GM12878 (cell line): ENCODE results near the gene CRMP1. TPM values are rescaled to one million over a fixed set of nuclear protein-coding genes. Genes with fewer than 3 reads are reported as not detected.

Experiments used
- ATAC-seq: fragments of 200-7000 bp; cut with Tn5 transposase; 3 replicates; pipeline ENCODE4 v1.9.1; 2020; ENCODE audit warnings: mild to moderate bottlenecking, moderate library complexity
- BruUV-seq: library from RNA; stranded (reverse); fragments of 400-500 nt; replicated peaks from 2 replicates; lab custom pipeline; 2021; lab: Mats Ljungman, UMichigan
- CTCF ChIA-PET: fragments of 300-600 bp; sonication (Branson Sonifier 250); formaldehyde crosslinking; extraction: SDS; loops from one replicate; lab custom pipeline; 2021; ENCODE audit warnings: inconsistent platforms; lab: Yijun Ruan, JAX
- POLR2A ChIA-PET: fragments of 350-600 bp; formaldehyde crosslinking; extraction: SDS; loops from one replicate; lab custom pipeline; 2021; ENCODE audit warnings: inconsistent platforms; lab: Charles Lee
- RAD21 ChIA-PET: fragments of 300-600 bp; sonication (Branson Sonifier 250); formaldehyde crosslinking; loops from one replicate; lab custom pipeline; 2023; ENCODE audit warnings: antibody characterized with exemption; ENCODE audit not compliant: unreplicated experiment; lab: Charles Lee
- SMC1A ChIA-PET: fragments of 300-600 bp; sonication (Branson Sonifier 250); formaldehyde crosslinking; loops from one replicate; lab custom pipeline; 2023; ENCODE audit not compliant: unreplicated experiment, uncharacterized antibody; lab: Charles Lee
- DNase-seq: peaks from one replicate; pipeline ENCODE4 v3.0.0-alpha.2; 2011; ENCODE audit warnings: low read depth, low spot score
- FAIRE-seq: peaks from 3 replicates; lab custom pipeline; 2011; peaks lifted over from hg19 to GRCh38; lab: Jason Lieb, UNC
- H2AFZ ChIP-seq: 2 replicates; pipeline ENCODE4 v1.6.0; 2011; ENCODE audit warnings: low read depth, low read length, control low read depth; ENCODE audit not compliant: control insufficient read depth
- H3K27ac ChIP-seq: 2 replicates; pipeline ENCODE4 v1.5.1; 2011; ENCODE audit warnings: control low read depth; ENCODE audit not compliant: control insufficient read depth, insufficient read depth
- H3K27me3 ChIP-seq, 2 experiments: replicated peaks in 1 of 2; 2 replicates each; pipeline versions ENCODE4 v1.6.0 to v1.6.1; 2011; ENCODE audit warnings: low read length in 1 of 2; ENCODE audit not compliant: control insufficient read depth in 2 of 2, insufficient read depth in 2 of 2
- H3K36me3 ChIP-seq, 2 experiments: 2 replicates each; pipeline ENCODE4 v1.5.1; 2011; ENCODE audit warnings: low read length in 1 of 2; ENCODE audit not compliant: control insufficient read depth in 2 of 2, insufficient read depth in 2 of 2
- H3K4me1 ChIP-seq: 2 replicates; pipeline ENCODE4 v1.6.1; 2011; ENCODE audit warnings: mild to moderate bottlenecking, low read length, moderate library complexity, mixed read lengths; ENCODE audit not compliant: control insufficient read depth, insufficient read depth
- H3K4me2 ChIP-seq: 2 replicates; pipeline ENCODE4 v1.6.0; 2011; ENCODE audit warnings: control low read depth; ENCODE audit not compliant: control insufficient read depth, insufficient read depth
- H3K4me3 ChIP-seq: fragments of 200-600 bp; sonication (generic); 2 replicates; pipeline ENCODE4 v1.5.1; 2016
- H3K79me2 ChIP-seq: 2 replicates; pipeline ENCODE4 v1.6.0; 2011; ENCODE audit warnings: low read length; ENCODE audit not compliant: control insufficient read depth, insufficient read depth
- H3K9ac ChIP-seq: 2 replicates; pipeline ENCODE4 v1.8.0; 2011; ENCODE audit warnings: low read length, control low read depth, mixed read lengths; ENCODE audit not compliant: control insufficient read depth, insufficient read depth
- H3K9me3 ChIP-seq: replicated peaks from 3 replicates; pipeline ENCODE4 v1.5.1; 2011; ENCODE audit warnings: mild to moderate bottlenecking, low read length; ENCODE audit not compliant: control insufficient read depth, insufficient read depth
- H4K20me1 ChIP-seq: 2 replicates; pipeline ENCODE4 v1.6.0; 2011; ENCODE audit not compliant: control insufficient read depth, insufficient read depth
- BCL11A ChIP-seq: IDR thresholded peaks from 2 replicates; pipeline ENCODE4 v1.6.1; 2011; ENCODE audit warnings: low read depth, low read length
- BRCA1 ChIP-seq: IDR thresholded peaks from 2 replicates; pipeline ENCODE4 v1.6.1; 2011; ENCODE audit warnings: low read depth, low read length, improper control_type of control experiment
- CBFB ChIP-seq: IDR thresholded peaks from 2 replicates; pipeline ENCODE4 v1.6.1; 2016; ENCODE audit warnings: antibody characterized with exemption, low read depth
- CHD1 ChIP-seq: IDR thresholded peaks from 2 replicates; pipeline ENCODE4 v1.6.1; 2012; ENCODE audit warnings: low read depth, low read length, improper control_type of control experiment
- CREB1 ChIP-seq: IDR thresholded peaks from 2 replicates; pipeline ENCODE4 v1.6.1; 2012; ENCODE audit warnings: low read depth, mild to moderate bottlenecking, inconsistent platforms
- HSF1 ChIP-seq: fragments of 150-350 bp; IDR thresholded peaks from 2 replicates; pipeline ENCODE4 v1.6.1; 2014; ENCODE audit warnings: mild to moderate bottlenecking, low read depth, low read length
- JUND ChIP-seq: IDR thresholded peaks from 2 replicates; pipeline ENCODE4 v1.6.1; 2012; ENCODE audit warnings: low read depth, mild to moderate bottlenecking, low read length, improper control_type of control experiment, moderate library complexity
- NFXL1 ChIP-seq: fragments of 450-650 bp; IDR thresholded peaks from 2 replicates; pipeline ENCODE4 v1.6.1; 2017; ENCODE audit warnings: antibody characterized with exemption, mild to moderate bottlenecking, borderline replicate concordance
- NFYB ChIP-seq: IDR thresholded peaks from 2 replicates; pipeline ENCODE4 v1.6.1; 2011; ENCODE audit warnings: low read depth, mild to moderate bottlenecking, low read length, improper control_type of control experiment, moderate library complexity; ENCODE audit not compliant: insufficient read depth
- NKRF ChIP-seq: fragments of 450-650 bp; conservative IDR thresholded peaks from 2 replicates; pipeline ENCODE4 v1.6.1; 2017; ENCODE audit warnings: mild to moderate bottlenecking, moderate library complexity
- PBX3 ChIP-seq: IDR thresholded peaks from 2 replicates; pipeline ENCODE4 v1.6.1; 2011; ENCODE audit warnings: mild to moderate bottlenecking, low read depth, low read length, moderate library complexity; ENCODE audit not compliant: insufficient replicate concordance
- RELA ChIP-seq: fragments of 450-650 bp; IDR thresholded peaks from 2 replicates; pipeline ENCODE4 v1.8.0; 2014; ENCODE audit warnings: borderline replicate concordance; ENCODE audit not compliant: partially characterized antibody
- RELB ChIP-seq: fragments of 450-650 bp; IDR thresholded peaks from 2 replicates; pipeline ENCODE4 v1.6.1; 2017; ENCODE audit warnings: low read depth, mild to moderate bottlenecking, moderate library complexity
- SIN3A ChIP-seq: IDR thresholded peaks from 2 replicates; pipeline ENCODE4 v1.6.1; 2012; ENCODE audit warnings: low read depth, low read length, improper control_type of control experiment
- ZBED1 ChIP-seq: IDR thresholded peaks from 2 replicates; pipeline ENCODE4 v1.6.1; 2016; ENCODE audit warnings: borderline replicate concordance
- ZZZ3 ChIP-seq: IDR thresholded peaks from 2 replicates; pipeline ENCODE4 v1.6.1; 2011; ENCODE audit warnings: low read depth; ENCODE audit not compliant: control insufficient read depth, insufficient read length
- WGBS: methylation state at CpG from one replicate; pipeline ENCODE4 v1.1.6; 2016; ENCODE audit warnings: low lambda C conversion rate; ENCODE audit not compliant: insufficient replicate concordance, insufficient coverage; ENCODE audit errors: missing lambda C conversion rate; 5-methylcytosine and 5-hydroxymethylcytosine counted together
- in situ Hi-C: fragments of 300-500 bp; cut with MboI; formaldehyde crosslinking; loops from 9 replicates; pipeline ENCODE4 v1.14.3; 2018; ENCODE audit warnings: mixed read lengths
- intact Hi-C: fragments of 100-400 bp; cut with micrococcal nuclease; formaldehyde crosslinking; loops from one replicate; pipeline ENCODE4 v1.14.2; 2022; ENCODE audit not compliant: unreplicated experiment
- polyA plus RNA-seq, 11 experiments: library from polyadenylated mRNA; depleted of rRNA in 4 of 11; unstranded in 6 of 11; stranded (reverse) in 5 of 11; fragments of >200 nt; fragmentation: Nextera tagmentation in 4 of 11; fragmentation: Illumina TruSeq in 1 of 11; extraction: Ambion mirVana in 4 of 11; extraction: Trizol in 1 of 11; gene quantifications; 1 replicate in 1 of 11; 2 replicates in 10 of 11; pipeline versions ENCODE4 v1.2.1 to v1.2.3, GENCODE V29; 2011 to 2016; ENCODE audit warnings: inconsistent platforms in 2 of 11, missing spikeins in 2 of 11, low read depth in 1 of 11
- total RNA-seq, 4 experiments: library from RNA; depleted of rRNA in 3 of 4; stranded (reverse); fragments of >200 nt in 3 of 4; fragmentation: Illumina TruSeq in 1 of 4; extraction: Trizol in 1 of 4; gene quantifications; 2 replicates each; pipeline versions ENCODE4 v1.2.1 to v1.2.3, GENCODE V29; 2013 to 2021
- TF ChIP-seq, protein P1 (sequence below): fragments of 450-650 bp; IDR thresholded peaks from 2 replicates; pipeline ENCODE4 v1.6.1; 2016; ENCODE audit warnings: mild to moderate bottlenecking

CRMP1 gene
- total and polyA plus RNA-seq, 10 of the 15 experiments (the other 5 are each of a cell fraction or from before 2014, with no cell fraction given) = 0.03 to 1.4 (median 0.12) TPM; not detected in 2

DNA sequence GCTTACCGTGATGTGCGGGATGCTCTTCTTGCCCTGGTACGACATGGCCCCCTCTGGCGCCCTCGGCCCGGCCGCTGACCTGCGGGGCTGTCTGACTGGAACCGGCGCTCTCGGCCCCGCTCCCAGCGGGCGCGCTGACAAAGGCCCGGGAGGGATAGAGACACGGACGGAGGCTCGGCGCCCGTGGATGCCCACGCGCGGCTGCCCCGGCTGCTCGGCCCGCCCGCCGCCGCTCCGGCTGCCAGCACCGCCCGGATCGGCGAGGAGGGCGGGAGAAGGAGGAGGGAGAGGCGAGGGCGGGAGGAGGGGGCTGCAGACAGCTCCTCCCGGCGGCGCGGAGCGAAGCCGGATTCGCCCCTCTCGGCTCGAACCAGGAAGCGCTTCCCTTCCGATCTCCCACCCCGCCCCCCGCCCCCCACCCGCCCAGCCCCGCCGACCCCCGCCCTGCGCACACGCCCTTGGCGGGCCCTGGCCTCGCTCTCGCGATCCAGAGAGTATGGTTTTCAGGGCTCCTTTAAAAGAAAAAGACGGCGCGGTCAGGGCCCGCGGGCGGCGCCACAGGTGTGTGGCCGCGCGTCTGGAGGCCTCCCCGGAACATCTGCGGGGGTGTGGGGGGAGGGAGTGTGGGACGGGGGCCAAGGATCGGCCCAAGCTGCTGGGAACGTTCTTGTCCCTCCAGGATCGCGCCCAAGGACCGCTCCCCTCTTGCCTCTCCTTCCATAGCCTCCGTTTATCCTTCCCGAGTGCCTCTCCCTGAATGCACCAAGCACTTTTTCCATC, 4.5 kb downstream of the CRMP1 start:
- in situ Hi-C loops (no loop called here), intact Hi-C loops (no loop called here)
- ChIA-PET RAD21 (no interaction called here), SMC1A (no interaction called here), POLR2A (no interaction called here), CTCF (no interaction called here)
- Histone ChIP-seq H3K27me3 (peaks cover 1 to 16% of the 10 kb centered on the region in 2 experiments), H3K36me3 (no peaks in the 10 kb centered on the region), H3K4me2 (no peak overlapping the region), H3K4me1 (no peaks in the 10 kb centered on the region), H3K4me3 (no peak overlapping the region), H3K9me3 (no peaks in the 10 kb centered on the region; the same call in 2 of the 3 replicates), H3K27ac (no peak overlapping the region), H4K20me1 (no peaks in the 10 kb centered on the region), H3K79me2 (no peaks in the 10 kb centered on the region), H3K9ac (no peak overlapping the region), H2AFZ (no peak overlapping the region)
- BruUV-seq = no TSS peak
- WGBS = 5% methylated on average over 15 of the region's 81 CpGs
- no peak for FAIRE-seq
- DNase-seq = no peak
- ATAC-seq = no peak
- TF ChIP-seq HSF1 (no peak), CBFB (no peak), CREB1 (no peak), NKRF (no peak), RELB (no peak), CHD1 (no peak), NFYB (no peak), BRCA1 (no peak), JUND (no peak), BCL11A (no peak), NFXL1 (no peak), ZBED1 (no peak), SIN3A (no peak), ZZZ3 (no peak), PBX3 (no peak), RELA (no peak)
- TF ChIP-seq, protein P1, sequence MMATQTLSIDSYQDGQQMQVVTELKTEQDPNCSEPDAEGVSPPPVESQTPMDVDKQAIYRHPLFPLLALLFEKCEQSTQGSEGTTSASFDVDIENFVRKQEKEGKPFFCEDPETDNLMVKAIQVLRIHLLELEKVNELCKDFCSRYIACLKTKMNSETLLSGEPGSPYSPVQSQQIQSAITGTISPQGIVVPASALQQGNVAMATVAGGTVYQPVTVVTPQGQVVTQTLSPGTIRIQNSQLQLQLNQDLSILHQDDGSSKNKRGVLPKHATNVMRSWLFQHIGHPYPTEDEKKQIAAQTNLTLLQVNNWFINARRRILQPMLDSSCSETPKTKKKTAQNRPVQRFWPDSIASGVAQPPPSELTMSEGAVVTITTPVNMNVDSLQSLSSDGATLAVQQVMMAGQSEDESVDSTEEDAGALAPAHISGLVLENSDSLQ = no peak
